Activated CD4-positive, CD25-positive, alpha-beta regulatory T cell (primary cell): ENCODE data around the gene FIBIN.
"Not testable (repeated sequence)": the region's sequence is repeated elsewhere in the genome, so short reads cannot be mapped to it uniquely, and the experiment has no call there.

Experiments
- DNase-seq, 4 experiments: peaks; one replicate each; lab custom pipeline; 2025; lab: John Stamatoyannopoulos, UW

Gene FIBIN

DNA sequence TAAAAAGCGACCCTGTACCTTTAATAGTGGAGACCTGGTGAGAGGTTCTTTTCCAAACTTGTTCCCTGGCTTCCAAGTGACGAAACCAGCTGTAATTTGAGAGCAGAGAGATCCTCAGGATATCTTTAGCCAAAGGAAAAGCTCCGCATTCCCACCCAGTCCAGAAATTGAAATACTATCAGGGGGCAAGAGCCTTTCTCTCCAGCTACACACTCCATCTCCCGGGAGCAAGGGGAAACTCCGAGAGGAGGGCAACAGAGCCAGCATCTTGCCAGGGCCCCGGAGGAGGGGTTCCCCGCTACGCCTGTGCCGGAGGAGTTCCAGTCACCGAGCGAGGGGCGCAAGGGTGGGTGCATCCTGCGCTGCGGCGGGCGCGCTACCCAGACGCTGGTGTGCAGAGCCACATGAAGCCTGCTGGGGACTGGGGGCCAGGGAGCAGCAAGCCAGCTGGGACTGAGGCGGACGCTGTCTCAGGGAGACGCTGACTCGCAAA lies at the start of gene FIBIN:
Gene FIBIN, plus strand, starts transcription at position 148 of the 493 bp plus-strand sequence. CDS start 415 bp downstream, outside the sequence.
- DNase-seq, result no peak

- DNase-seq, result no peak
Measured at GRCh38 chr11:26944866-26945664, 48.8 kb upstream of the FIBIN start.

GRCh38 chr11:26946257-26946716 lies 47.6 kb upstream of the FIBIN start:
- DNase-seq, result no peak

- DNase-seq, result no peak
Measured at GRCh38 chr11:26947379-26947844, 46.5 kb upstream of the FIBIN start.

DNA sequence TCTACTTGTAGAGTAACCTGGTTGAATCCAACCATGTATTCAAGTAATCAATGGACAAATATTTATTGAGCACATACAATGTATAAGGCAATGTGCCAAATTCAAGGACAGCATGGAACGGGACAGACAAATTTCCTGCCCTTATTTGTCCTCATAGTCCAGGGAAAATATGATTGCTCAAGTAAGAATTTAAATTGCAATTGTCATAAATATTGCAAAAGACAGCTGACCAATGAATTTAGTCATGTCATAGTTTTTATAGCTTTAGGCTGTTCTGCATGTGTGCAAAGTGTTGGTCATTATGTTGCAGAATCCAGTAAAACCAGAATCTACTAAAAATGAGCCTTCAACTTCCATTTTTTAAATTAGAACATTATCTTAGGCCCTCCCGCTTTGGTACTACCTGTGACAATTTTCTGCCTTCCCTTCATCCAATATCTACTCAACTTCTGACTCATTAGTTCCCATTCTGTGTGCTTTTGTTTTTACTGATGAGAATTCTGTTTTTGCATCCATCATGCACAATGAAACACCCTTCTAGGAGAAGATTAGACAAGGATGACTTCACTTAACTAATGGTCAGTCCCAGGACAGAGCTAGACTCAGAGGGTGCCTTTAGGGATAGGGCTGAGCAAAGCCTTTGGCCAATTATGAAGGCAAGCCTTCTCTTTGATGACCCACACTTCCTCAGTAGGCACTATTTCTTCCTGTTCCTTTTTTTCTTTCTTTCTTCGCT lies 45.8 kb upstream of the FIBIN start:
- DNase-seq, result no peak

GRCh38 chr11:26948881-26949280 lies 45.0 kb upstream of the FIBIN start:
- no peak for DNase-seq

DNA sequence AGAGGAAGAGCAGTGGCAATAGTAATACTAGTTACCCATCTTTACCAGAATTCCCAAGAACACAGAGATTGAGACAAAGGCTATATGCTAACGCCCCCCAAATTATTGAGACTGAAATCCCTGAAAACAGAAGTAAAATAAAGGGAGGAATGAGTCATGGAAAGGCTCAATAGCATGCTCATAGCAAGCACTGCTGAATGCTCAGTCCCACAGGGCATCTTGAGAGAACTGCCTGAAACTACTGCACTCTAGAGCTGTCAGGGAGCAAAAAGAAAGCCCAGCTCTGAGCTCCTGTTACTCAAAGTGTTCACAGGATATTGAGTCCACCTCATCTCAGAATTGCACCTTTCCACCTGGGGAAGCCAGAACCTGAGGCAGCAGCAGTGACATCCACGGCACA lies 44.1 kb upstream of the FIBIN start:
- no peak for DNase-seq

GRCh38 chr11:26950260-26950719 lies 43.6 kb upstream of the FIBIN start:
- no peak for DNase-seq

DNA sequence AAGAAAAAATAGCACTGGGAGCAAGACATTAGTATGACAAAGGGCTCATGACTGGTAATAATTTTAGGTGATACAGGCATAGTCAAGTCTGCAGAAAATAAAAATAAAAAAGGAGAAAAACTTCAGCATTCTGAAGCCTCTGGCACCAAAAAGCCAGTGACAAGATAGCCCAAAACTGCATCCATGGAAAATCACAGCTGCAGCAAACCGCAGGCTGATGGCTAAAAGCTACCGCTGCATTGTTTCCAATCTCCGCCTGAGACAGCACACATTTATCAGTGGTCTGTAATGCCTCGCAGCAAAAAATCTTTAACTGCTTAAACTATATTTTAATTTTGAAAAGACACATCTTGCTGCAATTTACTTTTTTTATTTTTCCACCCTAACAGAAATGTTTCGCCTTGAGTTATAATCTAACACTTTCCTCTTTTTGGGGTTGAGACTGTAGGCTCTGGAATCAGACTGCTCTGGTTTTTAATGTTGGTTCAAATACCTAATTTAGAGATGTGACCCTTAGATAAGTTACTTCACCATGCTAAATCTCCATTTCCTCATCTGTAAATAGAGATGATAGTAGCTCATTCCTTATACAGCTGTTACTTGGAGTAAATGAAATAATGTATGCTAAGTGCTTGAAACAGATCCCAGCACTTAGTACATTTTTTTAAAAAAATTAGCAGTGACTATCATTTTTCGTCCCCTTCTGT lies 42.0 kb upstream of the FIBIN start:
- no peak for DNase-seq

DNA sequence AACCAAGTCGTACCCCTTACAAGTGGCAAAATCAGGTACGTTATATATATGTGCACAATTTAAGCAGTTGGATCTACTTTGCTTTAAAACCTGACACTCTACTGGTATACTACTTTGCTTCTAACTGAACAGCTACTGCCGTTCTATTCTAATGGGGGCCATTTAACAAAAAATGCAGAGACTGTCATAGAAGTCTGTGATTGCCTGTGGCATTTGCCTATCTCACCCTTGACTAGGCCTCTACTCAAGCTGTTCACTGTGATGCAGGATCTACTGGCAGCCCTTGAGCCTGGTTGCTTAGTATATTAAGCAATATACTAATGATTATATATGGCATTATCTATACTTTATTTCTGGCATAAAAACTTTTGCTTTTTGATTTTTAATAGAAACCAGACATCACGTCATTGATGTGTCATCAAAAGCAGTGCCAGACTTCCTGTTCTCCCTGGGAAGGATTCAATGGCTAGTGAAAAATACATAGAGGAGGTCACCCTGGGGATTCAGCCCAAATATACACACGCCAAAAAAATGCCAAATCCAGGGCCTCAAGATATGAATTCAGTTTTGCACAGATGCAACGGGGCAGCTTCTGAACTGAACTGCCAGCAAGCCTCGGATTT lies 40.0 kb upstream of the FIBIN start:
- DNase-seq, result no peak

DNA sequence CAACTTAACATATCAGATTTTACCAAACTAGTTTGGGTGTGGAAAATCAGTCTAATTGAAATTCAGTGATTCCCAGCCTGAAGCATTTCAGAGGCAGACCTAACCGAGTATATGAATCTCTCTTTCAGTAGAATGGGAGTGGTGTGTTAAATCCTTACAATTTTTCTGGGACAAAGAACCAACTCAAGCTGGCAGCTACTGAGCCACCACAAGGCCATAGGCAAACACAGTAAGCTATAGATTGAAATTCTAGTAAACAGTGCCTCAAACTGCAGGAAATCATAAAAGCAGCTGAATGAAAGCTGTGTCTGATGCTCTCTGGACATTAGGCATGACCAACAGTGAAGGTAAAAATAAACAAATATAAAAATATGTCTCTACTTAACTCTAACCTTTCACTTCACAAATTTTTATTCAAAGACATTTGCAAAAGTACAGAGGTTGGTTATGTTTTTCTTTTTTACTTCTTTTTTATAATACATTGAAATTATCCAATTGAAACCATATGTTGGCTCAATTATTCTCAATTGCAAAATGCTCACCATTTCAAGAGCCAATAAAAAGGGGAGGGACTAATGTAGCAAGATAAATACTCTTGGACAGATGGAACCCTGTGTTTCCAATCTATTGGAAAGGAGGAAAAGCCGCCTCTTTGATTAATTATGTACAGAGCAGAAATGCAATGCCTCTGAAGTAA lies 35.8 kb upstream of the FIBIN start:
- DNase-seq, result no peak

- DNase-seq, result no peak
Measured at GRCh38 chr11:26958702-26959049, 35.2 kb upstream of the FIBIN start.

- DNase-seq, result no peak
Measured at GRCh38 chr11:26960281-26960680, 33.6 kb upstream of the FIBIN start.

DNA sequence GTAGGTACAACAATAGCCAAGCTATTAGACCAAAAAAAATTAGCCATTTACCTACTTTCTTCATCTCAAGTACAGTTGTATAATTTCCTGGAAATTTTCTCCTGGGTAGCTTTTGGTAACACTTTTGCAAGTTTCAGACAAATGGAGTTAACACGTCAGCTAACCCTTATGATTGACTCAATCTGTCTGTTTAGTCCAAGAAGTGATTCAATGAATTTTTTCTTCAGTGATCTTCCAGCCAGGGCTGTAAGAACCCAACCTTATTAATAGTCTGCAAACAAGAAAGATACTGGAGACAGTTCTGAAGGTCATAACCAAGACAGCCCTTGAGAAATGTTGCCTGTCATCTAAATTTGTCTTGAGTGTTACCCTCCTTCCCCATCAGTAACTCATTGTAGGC lies 30.1 kb upstream of the FIBIN start:
- DNase-seq, result no peak

DNA sequence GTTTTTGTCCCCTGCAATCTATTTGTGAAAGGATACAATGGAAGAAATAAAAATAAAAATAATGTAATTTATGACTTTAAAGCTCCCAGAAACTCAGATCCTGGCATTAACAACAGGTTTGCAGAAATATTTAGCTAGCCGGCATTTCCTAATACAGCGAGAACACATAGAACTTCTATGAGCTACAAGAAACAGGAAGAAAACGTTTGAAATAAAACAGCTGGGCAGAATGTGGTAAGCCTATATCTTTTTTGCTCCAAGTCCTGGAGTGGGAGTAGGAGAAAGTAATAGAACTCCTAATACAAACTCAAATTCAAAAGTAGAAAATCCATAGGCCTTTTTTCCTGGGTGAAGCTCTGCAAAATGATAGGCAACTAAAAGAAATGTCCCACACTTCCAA lies 29.6 kb upstream of the FIBIN start:
- DNase-seq, result no peak

DNA sequence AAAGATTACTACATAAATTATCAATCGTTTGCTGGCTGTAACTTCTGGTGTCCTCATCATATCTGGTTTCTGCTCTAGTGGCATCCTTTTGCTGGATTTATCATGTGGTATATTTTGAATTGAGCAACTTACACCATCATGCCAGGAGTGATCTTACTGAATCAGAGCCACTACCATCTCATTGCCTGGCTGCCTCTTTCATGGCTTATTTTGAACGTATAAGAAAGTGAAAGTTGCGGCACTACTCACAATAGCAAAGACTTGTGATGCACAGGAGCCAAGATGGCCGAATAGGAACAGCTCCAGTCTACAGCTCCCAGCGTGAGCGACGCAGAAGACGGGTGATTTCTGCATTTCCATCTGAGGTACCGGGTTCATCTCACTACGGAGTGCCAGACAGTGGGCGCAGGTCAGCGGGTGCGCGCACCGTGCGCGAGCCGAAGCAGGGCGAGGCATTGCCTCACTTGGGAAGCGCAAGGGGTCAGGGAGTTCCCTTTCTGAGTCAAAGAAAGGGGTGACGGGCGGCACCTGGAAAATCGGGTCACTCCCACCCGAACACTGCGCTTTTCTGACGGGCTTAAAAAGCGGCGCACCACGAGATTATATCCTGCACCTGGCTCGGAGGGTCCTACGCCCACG lies 28.9 kb upstream of the FIBIN start:
- not testable (repeated sequence) for DNase-seq

- DNase-seq, result no peak
Measured at GRCh38 chr11:26971961-26972360, 22.0 kb upstream of the FIBIN start.

DNA sequence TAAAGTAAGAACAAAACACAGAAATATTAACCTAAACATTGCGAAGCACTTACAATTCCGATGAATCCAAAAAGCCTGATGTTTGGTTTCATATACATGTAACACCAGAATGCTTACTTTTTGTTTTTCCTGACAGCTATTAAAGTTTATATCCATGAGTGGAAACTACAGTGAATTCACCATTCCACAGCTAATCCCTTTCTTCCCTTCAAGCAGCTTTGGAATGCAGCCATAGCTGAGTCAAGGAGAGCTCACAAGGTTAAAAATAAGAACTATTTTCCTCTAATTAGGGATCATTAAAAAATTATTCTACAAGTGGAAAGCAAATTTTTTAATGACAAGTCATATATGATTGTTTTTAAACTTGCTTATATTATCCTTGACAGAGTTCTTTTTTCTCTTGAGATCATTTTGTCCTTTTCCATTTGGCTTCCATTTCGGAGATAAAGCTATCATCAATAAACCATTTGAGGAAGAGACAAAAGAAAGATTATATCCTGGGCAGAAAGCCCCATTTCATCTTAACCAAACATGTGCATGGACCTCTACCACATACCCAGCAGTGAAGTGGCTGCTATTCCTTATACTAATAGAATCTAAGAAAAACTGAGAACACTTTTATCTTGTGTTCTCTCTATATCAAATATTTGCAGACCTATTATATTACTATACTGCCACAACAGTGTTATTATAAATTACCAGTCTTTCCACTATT lies 19.7 kb upstream of the FIBIN start:
- no peak for DNase-seq

GRCh38 chr11:26974996-26975395 lies 18.9 kb upstream of the FIBIN start:
- no peak for DNase-seq

DNA sequence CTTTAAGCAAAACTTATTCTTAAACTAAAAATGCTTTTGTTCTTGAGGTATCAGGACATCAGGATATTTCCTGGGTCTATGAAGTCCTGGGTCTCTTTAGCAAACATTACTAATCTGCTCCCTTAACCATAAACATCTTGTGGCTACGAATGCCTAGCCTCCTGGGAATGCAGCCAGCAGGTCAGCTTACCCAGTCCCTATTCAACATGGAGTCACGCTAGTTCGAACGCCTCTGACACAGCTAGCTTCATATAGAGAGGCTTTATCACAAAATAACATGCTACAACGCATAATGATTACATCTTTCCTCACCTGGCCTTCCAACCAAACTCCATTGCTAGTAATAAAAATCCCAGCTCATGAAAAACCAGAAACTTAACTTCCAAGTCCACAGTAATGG lies 17.5 kb upstream of the FIBIN start:
- DNase-seq, result no peak
